ENCODE results near the gene MRPL23. TPM values are rescaled to one million over a fixed set of nuclear protein-coding genes. Genes with fewer than 3 reads are reported as not detected.

The MRPL23 gene
- total RNA-seq, 1 donor from 2014 or later = 26.9 TPM

- H3K4me3 Mint-ChIP-seq (ENCODE audit: unreplicated experiment) = no peak overlapping the region
- Histone ChIP-seq H3K4me3 (ENCODE audit: insufficient read depth, low read depth, low read length) (no peak overlapping the region), H3K36me3 (ENCODE audit: insufficient read depth, low read length) (no peaks in the 10 kb centered on the region), H3K4me1 (ENCODE audit: insufficient read depth, low read length) (no peaks in the 10 kb centered on the region), H4K20me1 (ENCODE audit: insufficient read depth, low read length) (no peaks in the 10 kb centered on the region), H3K9me3 (ENCODE audit: insufficient read depth, low read depth, low read length) (no peaks in the 10 kb centered on the region), H3K4me2 (ENCODE audit: low read length) (no peak overlapping the region), H2AFZ (ENCODE audit: low read depth, low read length) (no peak overlapping the region), H3K9ac (ENCODE audit: low read length) (no peak overlapping the region), H3K79me2 (ENCODE audit: insufficient read depth, low read length) (no peaks in the 10 kb centered on the region), H3K27ac (ENCODE audit: low read depth, low read length) (no peak overlapping the region), H3K27me3 (ENCODE audit: insufficient read depth, low read length) (peaks cover 8% of the 10 kb centered on the region)
- H3K36me3 Mint-ChIP-seq (ENCODE audit: low read depth, unreplicated experiment) = no peaks in the 10 kb centered on the region
- H3K4me1 Mint-ChIP-seq (ENCODE audit: low read depth, unreplicated experiment) = peaks cover 5% of the 10 kb centered on the region
- no peak for DNase-seq (ENCODE audit: low read depth)
- TF ChIP-seq CTCF (IDR thresholded peaks at IDR 0.05; ENCODE audit: insufficient read depth, low read depth, low read length) (no peak), EZH2 (IDR thresholded peaks at IDR 0.05; ENCODE audit: insufficient read depth, low read length) (no peak)
- FAIRE-seq = no peak
- H3K27me3 Mint-ChIP-seq (ENCODE audit: low read depth, unreplicated experiment) = peaks cover 14% of the 10 kb centered on the region
- no peak overlapping the region for H3K27ac Mint-ChIP-seq (ENCODE audit: unreplicated experiment)
- H3K9me3 Mint-ChIP-seq (ENCODE audit: unreplicated experiment) = no peaks in the 10 kb centered on the region
Observed at GRCh38 chr11:1912289-1912878, 34.7 kb upstream of the MRPL23 start.

DNA sequence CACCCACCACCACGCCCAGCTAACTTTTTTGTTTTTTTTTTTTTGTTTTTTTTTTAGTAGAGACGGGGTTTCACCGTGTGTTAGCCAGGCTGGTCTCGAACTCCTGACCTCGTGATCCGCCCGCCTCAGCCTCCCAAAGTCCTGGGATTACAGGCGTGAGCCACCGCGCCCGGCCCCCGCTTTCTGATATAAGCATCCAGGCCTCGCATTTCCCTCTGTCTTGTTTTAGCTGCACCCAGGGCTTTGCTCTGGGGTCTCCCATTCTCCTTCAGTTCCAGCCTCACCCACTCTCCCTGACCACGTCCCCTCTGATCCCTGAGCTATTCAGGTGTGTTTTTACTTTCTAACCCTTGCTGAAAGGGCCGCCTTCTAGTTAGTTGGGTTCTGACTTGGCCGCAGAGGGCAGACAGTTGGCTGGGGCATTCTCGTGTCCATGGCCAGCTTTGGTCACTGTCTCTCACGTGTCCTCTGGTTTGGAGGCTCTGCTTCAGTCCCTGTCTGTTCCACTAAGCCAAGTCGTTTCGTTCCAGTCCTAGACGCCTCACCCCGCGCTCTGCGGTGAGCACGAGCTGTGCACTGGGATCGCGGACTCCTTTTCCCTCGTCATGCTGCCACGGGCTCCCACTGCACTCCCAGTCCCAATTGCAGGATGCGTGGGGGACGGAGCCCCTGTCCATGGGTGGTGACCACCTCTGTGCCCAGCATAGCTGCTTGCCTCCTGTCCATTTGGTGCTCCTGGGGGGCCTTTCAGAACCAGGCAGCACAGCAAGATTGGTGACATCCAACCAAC lies 33.7 kb upstream of the MRPL23 start:
- peaks cover 4% of the 10 kb centered on the region for H3K4me1 Mint-ChIP-seq (ENCODE audit: low read depth, unreplicated experiment)
- no peak overlapping the region for H3K27ac Mint-ChIP-seq (ENCODE audit: unreplicated experiment)
- H3K9ac ChIP-seq (ENCODE audit: low read length) = no peak overlapping the region
- H3K36me3 ChIP-seq (ENCODE audit: insufficient read depth, low read length) = no peaks in the 10 kb centered on the region
- no peak overlapping the region for H2AFZ ChIP-seq (ENCODE audit: low read depth, low read length)
- no peaks in the 10 kb centered on the region for H3K9me3 Mint-ChIP-seq (ENCODE audit: unreplicated experiment)
- FAIRE-seq (no peak), DNase-seq (ENCODE audit: low read depth) (no peak)
- no peaks in the 10 kb centered on the region for H3K4me1 ChIP-seq (ENCODE audit: insufficient read depth, low read length)
- no peak overlapping the region for H3K4me3 Mint-ChIP-seq (ENCODE audit: unreplicated experiment)
- no peak overlapping the region for H3K27ac ChIP-seq (ENCODE audit: low read depth, low read length)
- H3K4me3 ChIP-seq (ENCODE audit: insufficient read depth, low read depth, low read length) = no peak overlapping the region
- no peaks in the 10 kb centered on the region for H4K20me1 ChIP-seq (ENCODE audit: insufficient read depth, low read length)
- no peaks in the 10 kb centered on the region for H3K79me2 ChIP-seq (ENCODE audit: insufficient read depth, low read length)
- TF ChIP-seq CTCF (IDR thresholded peaks at IDR 0.05; ENCODE audit: insufficient read depth, low read depth, low read length) (no peak), EZH2 (IDR thresholded peaks at IDR 0.05; ENCODE audit: insufficient read depth, low read length) (no peak)
- H3K27me3 ChIP-seq (ENCODE audit: insufficient read depth, low read length) = peaks cover 3% of the 10 kb centered on the region
- H3K27me3 Mint-ChIP-seq (ENCODE audit: low read depth, unreplicated experiment) = peaks cover 10% of the 10 kb centered on the region
- no peak overlapping the region for H3K4me2 ChIP-seq (ENCODE audit: low read length)
- no peaks in the 10 kb centered on the region for H3K9me3 ChIP-seq (ENCODE audit: insufficient read depth, low read depth, low read length)
- no peaks in the 10 kb centered on the region for H3K36me3 Mint-ChIP-seq (ENCODE audit: low read depth, unreplicated experiment)

GRCh38 chr11:1915795-1916131 lies 31.4 kb upstream of the MRPL23 start:
- H3K36me3 ChIP-seq (ENCODE audit: insufficient read depth, low read length) = no peaks in the 10 kb centered on the region
- TF ChIP-seq CTCF (IDR thresholded peaks at IDR 0.05; ENCODE audit: insufficient read depth, low read depth, low read length) = no peak
- TF ChIP-seq EZH2 (IDR thresholded peaks at IDR 0.05; ENCODE audit: insufficient read depth, low read length) = no peak
- H3K4me2 ChIP-seq (ENCODE audit: low read length) = no peak overlapping the region
- no peak overlapping the region for H3K27ac Mint-ChIP-seq (ENCODE audit: unreplicated experiment)
- H3K27ac ChIP-seq (ENCODE audit: low read depth, low read length) = no peak overlapping the region
- no peak for FAIRE-seq
- H3K9me3 Mint-ChIP-seq (ENCODE audit: unreplicated experiment) = no peaks in the 10 kb centered on the region
- no peaks in the 10 kb centered on the region for H3K79me2 ChIP-seq (ENCODE audit: insufficient read depth, low read length)
- H3K27me3 Mint-ChIP-seq (ENCODE audit: low read depth, unreplicated experiment) = peaks cover 10% of the 10 kb centered on the region
- H2AFZ ChIP-seq (ENCODE audit: low read depth, low read length) = no peak overlapping the region
- no peaks in the 10 kb centered on the region for H3K4me1 ChIP-seq (ENCODE audit: insufficient read depth, low read length)
- no peaks in the 10 kb centered on the region for H3K36me3 Mint-ChIP-seq (ENCODE audit: low read depth, unreplicated experiment)
- H3K4me1 Mint-ChIP-seq (ENCODE audit: low read depth, unreplicated experiment) = no peaks in the 10 kb centered on the region
- H3K4me3 ChIP-seq (ENCODE audit: insufficient read depth, low read depth, low read length) = no peak overlapping the region
- H3K27me3 ChIP-seq (ENCODE audit: insufficient read depth, low read length) = no peaks in the 10 kb centered on the region
- H3K9me3 ChIP-seq (ENCODE audit: insufficient read depth, low read depth, low read length) = no peaks in the 10 kb centered on the region
- H4K20me1 ChIP-seq (ENCODE audit: insufficient read depth, low read length) = no peaks in the 10 kb centered on the region
- no peak for DNase-seq (ENCODE audit: low read depth)
- H3K9ac ChIP-seq (ENCODE audit: low read length) = no peak overlapping the region
- no peak overlapping the region for H3K4me3 Mint-ChIP-seq (ENCODE audit: unreplicated experiment)

Data from astrocyte (in vitro differentiated cells and primary cell).